Fibroblast of gingiva (primary cell): ENCODE results near the gene PLLP.

Experiments
- DNase-seq: peaks from one replicate; pipeline ENCODE4 v3.0.0-alpha.2; 2011; ENCODE audit warnings: low read depth

PLLP gene

GRCh38 chr16:57225978-57226377 lies 58.5 kb downstream of the PLLP start:
- DNase-seq: no peak

GRCh38 chr16:57224651-57225335 lies 59.7 kb downstream of the PLLP start:
- DNase-seq: no peak

GRCh38 chr16:57223057-57223456 lies 61.4 kb downstream of the PLLP start:
- no peak for DNase-seq

- DNase-seq: no peak
Observed at GRCh38 chr16:57216968-57217367, 67.5 kb downstream of the PLLP start.

- peak; percentile 29 for DNase-seq
Observed at GRCh38 chr16:57213462-57213861, 71.0 kb downstream of the PLLP start.

GRCh38 chr16:57209780-57210179 lies 74.7 kb downstream of the PLLP start:
- DNase-seq: no peak

- no peak for DNase-seq
Observed at GRCh38 chr16:57208926-57209325, 75.5 kb downstream of the PLLP start.
